ENCODE measurements around the gene PRM3. TPM values are rescaled to one million over a fixed set of nuclear protein-coding genes. Genes with fewer than 3 reads are reported as not detected.

PRM3 gene
- total RNA-seq, 4 donors from 2014 or later: not detected

DNA sequence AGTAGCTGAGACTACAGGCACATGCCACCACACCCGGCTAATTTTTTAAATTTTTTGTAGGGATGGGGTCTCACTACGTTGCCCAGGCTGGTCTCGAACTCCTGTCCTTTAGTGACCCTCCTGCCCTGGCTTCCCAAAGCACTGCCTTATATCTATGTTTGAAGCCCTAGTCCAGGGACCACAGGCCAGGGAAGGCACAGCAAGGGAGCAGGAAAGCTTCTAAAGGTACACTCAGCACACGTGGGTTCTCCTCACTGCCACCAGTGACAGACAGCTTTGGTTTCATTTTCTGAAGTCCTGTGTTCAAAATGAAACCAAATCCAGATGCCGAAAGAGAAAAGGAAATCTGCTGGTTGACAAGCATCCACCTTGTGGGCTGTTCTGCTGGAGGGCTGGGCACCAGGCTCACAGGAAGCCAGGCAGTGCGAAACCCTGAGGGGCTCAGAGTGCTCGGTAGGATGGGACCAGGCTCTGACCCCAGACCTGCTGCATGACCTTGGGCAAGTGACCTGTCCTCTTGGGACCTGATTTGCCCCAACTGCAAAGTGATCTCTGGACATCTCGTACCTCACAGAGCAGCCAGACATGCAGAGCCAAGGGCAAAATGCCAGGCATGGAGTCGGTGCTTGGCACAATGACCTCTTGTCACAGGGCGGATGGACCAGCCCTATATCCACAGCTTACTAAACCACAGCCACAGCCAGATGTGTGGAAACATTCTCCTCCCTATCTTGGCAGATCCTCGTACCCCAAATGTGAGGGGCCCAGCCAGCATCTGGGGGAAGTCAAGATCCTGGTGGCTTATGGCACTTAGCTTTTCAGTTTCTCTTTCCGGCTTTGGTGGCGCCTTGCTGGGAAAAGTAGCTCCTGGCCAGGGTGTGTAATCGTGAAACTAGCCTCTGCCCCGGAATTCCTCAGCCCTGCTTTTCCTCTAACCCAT lies 14.6 kb downstream of the PRM3 start:
- no peak for TF ChIP-seq POLR2A (IDR thresholded peaks at IDR 0.05)
- TF ChIP-seq EP300 (IDR thresholded peaks at IDR 0.05; ENCODE audit: low read depth): no peak
- TF ChIP-seq POLR2AphosphoS5 (IDR thresholded peaks at IDR 0.05): peak in 1 of 3 donors; percentile 25
- intact Hi-C loops (cut with DNase I; ENCODE audit: low total_unique reads): loop anchor here (10.0 kb wide), 3 partner anchors 96 to 184 kb away; no protein-coding TSS in a partner anchor
- Histone ChIP-seq H3K4me3 (peak overlapping the region in 1 of 4 donors; percentile 12), H3K27me3 (no peaks in the 10 kb centered on the region), H3K36me3 (no peaks in the 10 kb centered on the region), H3K4me1 (peaks cover 20 to 52% (median 42%) of the 10 kb centered on the region in 4 donors), H3K9me3 (no peaks in the 10 kb centered on the region), H3K27ac (peak overlapping the region; percentile 47 to 68 (median 58))
- DNase-seq: peak; percentile 54
- in situ Hi-C loops (cut with MboI; ENCODE audit: low pct_ligation_motif_present in 1 of 4, low pct_unique_long_range_greater_than_20kb in 1 of 4, low sequenced_read_pairs in 3 of 4): loop anchor here (5.0 to 25.0 kb wide), 3 partner anchors 103 to 294 kb away; no protein-coding TSS in a partner anchor
- WGBS, 2 donors (ENCODE audit: low coverage in 1 of 2): 29% methylated on average over 15 of the region's 15 CpGs; no CpG with 5 or more reads in 1 of the 2 donors

DNA sequence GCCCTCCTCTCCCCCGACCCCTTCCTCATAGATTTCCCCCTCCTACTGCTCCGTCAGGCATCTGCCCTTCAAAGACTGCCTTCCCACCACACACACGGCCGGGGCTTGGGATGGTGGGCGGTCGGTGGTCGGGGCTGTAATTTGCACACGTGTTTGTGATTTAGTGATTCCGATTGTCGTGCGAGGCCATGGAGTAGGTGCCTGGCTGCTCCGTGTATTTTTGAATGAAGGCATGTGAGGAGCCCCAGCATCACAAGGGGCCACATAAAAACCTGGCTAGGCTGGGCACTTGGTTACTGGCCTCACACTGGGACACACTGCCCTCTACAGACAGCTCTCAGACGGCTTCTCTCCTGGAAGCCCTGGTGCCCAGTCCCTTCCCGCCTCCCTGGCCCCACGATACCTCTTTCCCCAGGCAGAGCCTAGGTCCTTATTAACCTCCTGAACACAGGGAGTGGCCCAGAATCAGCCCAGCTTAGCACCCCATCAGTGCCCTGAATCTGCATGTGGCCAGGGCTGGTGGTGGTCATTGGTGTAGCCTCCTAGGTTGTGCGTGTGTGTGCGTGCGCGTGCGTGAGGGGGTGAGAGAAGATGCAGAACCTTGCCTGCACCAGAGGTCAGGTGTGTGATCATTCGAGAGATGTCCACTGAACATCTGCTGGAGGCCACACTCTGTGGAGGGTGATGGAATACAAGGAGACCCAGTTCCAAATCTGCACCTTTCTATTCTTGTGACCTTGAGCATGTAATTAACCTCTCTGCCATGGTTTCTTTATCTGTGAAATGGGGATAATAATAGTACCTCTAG lies 16.1 kb downstream of the PRM3 start:
- WGBS, 2 donors (ENCODE audit: low coverage in 1 of 2): 26% methylated on average over 21 of the region's 21 CpGs; no CpG with 5 or more reads in 1 of the 2 donors
- TF ChIP-seq, protein P1, sequence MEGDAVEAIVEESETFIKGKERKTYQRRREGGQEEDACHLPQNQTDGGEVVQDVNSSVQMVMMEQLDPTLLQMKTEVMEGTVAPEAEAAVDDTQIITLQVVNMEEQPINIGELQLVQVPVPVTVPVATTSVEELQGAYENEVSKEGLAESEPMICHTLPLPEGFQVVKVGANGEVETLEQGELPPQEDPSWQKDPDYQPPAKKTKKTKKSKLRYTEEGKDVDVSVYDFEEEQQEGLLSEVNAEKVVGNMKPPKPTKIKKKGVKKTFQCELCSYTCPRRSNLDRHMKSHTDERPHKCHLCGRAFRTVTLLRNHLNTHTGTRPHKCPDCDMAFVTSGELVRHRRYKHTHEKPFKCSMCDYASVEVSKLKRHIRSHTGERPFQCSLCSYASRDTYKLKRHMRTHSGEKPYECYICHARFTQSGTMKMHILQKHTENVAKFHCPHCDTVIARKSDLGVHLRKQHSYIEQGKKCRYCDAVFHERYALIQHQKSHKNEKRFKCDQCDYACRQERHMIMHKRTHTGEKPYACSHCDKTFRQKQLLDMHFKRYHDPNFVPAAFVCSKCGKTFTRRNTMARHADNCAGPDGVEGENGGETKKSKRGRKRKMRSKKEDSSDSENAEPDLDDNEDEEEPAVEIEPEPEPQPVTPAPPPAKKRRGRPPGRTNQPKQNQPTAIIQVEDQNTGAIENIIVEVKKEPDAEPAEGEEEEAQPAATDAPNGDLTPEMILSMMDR (IDR thresholded peaks at IDR 0.05): peak; percentile 57 to 74 (median 68)
- TF ChIP-seq POLR2AphosphoS5 (IDR thresholded peaks at IDR 0.05): no peak
- DNase-seq: peak; percentile 86
- Histone ChIP-seq H3K4me3 (peak overlapping the region in 3 of 4 donors; percentile 78 to 96 (median 84)), H3K27ac (peak overlapping the region; percentile 96 to 99 (median 98)), H3K36me3 (no peaks in the 10 kb centered on the region), H3K27me3 (no peaks in the 10 kb centered on the region), H3K4me1 (peaks cover 16 to 46% (median 35%) of the 10 kb centered on the region in 4 donors), H3K9me3 (no peaks in the 10 kb centered on the region)
- intact Hi-C loops (cut with DNase I; ENCODE audit: low total_unique reads) (loop anchor here (10.0 kb wide), 3 partner anchors 97 to 183 kb away; no protein-coding TSS in a partner anchor), in situ Hi-C loops (cut with MboI; ENCODE audit: low pct_ligation_motif_present in 1 of 4, low pct_unique_long_range_greater_than_20kb in 1 of 4, low sequenced_read_pairs in 3 of 4) (loop anchor here (5.0 to 25.0 kb wide), 3 partner anchors 105 to 293 kb away; no protein-coding TSS in a partner anchor)

DNA sequence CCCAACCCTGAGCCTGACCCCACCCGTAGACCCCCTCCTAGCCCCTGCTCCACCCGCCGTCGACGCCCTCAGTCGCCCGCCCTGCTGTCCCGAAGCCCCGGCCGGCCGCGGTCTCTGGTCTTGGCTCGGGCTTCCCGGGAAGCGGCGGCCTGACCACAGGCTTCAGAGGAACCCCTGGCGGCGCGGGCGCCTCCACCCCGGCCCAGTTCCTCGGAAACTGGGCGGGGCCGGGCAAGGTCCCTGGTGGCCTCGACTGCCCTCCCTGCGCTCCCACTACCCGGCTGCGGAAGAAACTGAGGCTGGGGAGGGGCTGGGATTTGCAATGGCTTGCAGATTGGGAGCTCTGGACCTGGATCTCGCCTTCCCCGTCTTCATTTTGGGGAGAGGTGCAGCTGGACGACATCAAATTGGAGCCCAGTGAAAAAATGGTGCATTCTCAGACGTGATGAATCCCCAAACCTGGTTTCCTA lies 16.7 kb downstream of the PRM3 start:
- intact Hi-C loops (cut with DNase I; ENCODE audit: low total_unique reads): loop anchor here (10.0 kb wide), 3 partner anchors 98 to 182 kb away; no protein-coding TSS in a partner anchor
- no peaks in the 10 kb centered on the region for H3K9me3 ChIP-seq
- DNase-seq: peak; percentile 70
- 2% methylated on average over 25 of the region's 32 CpGs; no CpG with 5 or more reads in 1 of the 2 donors for WGBS, 2 donors (ENCODE audit: low coverage in 1 of 2)
- no peak for TF ChIP-seq POLR2AphosphoS5 (IDR thresholded peaks at IDR 0.05)
- TF ChIP-seq POLR2A (IDR thresholded peaks at IDR 0.05): no peak
- no peak for TF ChIP-seq EP300 (IDR thresholded peaks at IDR 0.05; ENCODE audit: low read depth)
- TF ChIP-seq, protein P1 (IDR thresholded peaks at IDR 0.05): no peak
- H3K27me3 ChIP-seq: no peaks in the 10 kb centered on the region
- in situ Hi-C loops (cut with MboI; ENCODE audit: low pct_ligation_motif_present in 1 of 4, low pct_unique_long_range_greater_than_20kb in 1 of 4, low sequenced_read_pairs in 3 of 4): loop anchor here (5.0 to 25.0 kb wide), 3 partner anchors 106 to 292 kb away; no protein-coding TSS in a partner anchor
- peaks cover 16 to 44% (median 35%) of the 10 kb centered on the region in 4 donors for H3K4me1 ChIP-seq
- peak overlapping the region; percentile 96 to 99 (median 98) for H3K27ac ChIP-seq
- no peaks in the 10 kb centered on the region for H3K36me3 ChIP-seq
- peak overlapping the region; percentile 74 to 96 (median 81) for H3K4me3 ChIP-seq
